Measurements from ENCODE around the gene PNPLA6. TPM values are rescaled to one million over a fixed set of nuclear protein-coding genes. Genes with fewer than 3 reads are reported as not detected.

PNPLA6 gene
- total and polyA plus RNA-seq, 9 of the 15 experiments (the other 6 are each of a cell fraction or from before 2014, with no cell fraction given): 0.07 to 30.2 (median 8.3) TPM

DNA sequence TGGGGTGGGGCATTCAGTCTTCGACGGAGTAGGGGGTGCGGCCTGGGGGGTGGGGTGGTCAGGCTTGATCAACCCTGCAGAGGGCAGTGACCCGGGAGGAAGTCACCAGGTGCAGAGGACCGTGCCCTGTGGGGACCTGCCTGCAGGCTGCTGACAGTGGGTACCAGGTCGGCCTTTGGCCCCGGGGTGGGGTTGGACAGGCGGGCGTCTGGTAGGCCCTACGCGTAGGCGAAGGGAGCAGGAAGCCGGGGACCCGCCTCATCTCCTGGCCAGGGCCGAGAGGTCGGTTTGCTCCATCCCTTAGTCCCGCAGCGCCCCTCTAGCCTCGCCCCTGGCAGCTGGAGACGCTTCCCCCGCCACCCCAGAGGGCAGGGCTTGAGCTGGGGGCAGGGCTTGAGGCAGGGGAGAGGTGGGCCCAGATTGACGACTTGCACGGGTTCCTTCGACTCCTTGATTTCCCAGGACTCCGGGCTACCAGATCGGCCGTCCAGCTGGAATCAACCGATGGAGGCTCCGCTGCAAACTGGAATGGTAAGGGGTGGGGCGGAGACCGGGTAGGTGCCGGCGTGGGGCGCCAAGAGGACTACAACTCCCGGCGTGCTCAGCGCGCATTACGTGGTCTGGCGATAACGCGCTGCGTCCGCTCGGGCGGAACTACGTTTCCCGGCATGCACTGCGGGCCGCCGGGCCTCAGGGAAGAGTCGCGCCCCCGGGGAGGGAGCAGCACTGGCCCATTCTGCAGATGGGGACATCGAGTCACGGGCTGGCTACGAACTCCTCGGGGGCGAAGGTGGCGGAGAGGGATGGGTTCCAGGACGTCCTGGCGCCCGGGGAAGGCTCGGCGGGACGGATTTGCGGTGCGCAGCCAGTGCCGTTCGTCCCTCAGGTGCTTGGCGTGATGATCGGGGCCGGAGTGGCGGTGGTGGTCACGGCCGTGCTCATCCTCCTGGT, at the start of gene PNPLA6 (continued):
- TF ChIP-seq, protein P1, sequence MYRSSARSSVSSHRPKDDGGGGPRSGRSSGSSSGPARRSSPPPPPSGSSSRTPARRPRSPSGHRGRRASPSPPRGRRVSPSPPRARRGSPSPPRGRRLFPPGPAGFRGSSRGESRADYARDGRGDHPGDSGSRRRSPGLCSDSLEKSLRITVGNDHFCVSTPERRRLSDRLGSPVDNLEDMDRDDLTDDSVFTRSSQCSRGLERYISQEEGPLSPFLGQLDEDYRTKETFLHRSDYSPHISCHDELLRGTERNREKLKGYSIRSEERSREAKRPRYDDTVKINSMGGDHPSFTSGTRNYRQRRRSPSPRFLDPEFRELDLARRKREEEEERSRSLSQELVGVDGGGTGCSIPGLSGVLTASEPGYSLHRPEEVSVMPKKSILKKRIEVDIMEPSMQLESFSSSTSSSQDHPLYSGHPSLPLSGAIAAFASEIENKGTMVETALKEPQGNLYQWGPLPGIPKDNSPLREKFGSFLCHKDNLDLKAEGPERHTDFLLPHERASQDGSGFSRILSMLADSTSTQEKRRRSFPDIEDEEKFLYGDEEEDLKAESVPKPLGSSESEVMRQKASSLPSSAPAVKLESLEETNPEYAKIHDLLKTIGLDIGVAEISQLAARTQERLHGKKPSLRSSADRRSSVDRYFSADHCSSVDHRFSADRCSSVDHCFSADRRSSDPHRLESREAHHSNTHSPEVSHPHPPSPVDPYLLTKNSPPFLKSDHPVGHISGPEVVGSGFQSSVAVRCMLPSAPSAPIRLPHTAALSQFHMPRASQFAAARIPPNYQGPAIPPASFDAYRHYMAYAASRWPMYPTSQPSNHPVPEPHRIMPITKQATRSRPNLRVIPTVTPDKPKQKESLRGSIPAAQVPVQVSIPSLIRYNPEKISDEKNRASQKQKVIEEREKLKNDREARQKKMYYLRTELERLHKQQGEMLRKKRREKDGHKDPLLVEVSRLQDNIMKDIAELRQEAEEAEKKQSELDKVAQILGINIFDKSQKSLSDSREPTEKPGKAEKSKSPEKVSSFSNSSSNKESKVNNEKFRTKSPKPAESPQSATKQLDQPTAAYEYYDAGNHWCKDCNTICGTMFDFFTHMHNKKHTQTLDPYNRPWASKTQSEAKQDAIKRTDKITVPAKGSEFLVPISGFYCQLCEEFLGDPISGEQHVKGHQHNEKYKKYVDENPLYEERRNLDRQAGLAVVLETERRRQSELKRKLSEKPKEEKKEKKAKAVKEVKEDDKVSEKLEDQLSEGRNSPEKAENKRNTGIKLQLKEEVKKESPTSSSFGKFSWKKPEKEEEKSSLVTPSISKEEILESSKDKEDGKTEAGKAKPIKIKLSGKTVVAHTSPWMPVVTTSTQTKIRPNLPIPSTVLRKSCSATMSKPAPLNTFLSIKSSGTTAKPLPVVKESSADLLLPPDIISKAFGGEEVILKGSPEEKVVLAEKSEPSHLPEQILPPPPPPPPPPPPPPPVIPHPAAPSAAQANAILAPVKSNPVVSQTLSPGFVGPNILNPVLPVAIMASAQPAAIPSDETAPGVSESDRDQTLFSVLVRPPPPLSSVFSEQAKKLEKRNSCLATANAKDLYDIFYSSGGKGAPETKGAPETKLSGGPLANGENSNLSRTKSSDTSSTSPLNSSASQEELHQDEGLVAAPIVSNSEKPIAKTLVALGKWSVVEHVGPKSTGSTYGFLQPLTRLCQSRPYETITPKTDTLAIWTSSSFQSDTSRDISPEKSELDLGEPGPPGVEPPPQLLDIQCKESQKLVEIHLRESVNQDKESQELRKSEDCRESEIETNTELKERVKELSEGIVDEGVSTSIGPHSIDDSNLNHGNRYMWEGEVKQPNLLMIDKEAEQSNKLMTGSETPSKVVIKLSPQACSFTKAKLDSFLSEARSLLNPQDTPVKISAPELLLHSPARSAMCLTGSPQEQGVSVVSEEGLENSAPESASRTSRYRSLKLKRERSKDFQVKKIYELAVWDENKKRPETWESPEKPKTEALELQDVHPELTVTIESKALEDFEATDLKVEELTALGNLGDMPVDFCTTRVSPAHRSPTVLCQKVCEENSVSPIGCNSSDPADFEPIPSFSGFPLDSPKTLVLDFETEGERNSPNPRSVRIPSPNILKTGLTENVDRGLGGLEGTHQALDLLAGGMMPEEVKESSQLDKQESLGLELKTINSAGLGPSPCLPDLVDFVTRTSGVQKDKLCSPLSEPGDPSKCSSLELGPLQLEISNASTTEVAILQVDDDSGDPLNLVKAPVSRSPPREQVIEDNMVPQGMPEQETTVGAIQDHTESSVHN (IDR thresholded peaks at IDR 0.05; ENCODE audit: borderline replicate concordance in 1 of 2, low read depth in 1 of 2): no peak
- no peak for TF ChIP-seq ZNF253 (CRISPR knock-in tag; conservative IDR thresholded peaks at IDR 0.05)
- TF ChIP-seq ZC3H8 (IDR thresholded peaks at IDR 0.05): no peak
- peak; percentile 78 for TF ChIP-seq ZNF121 (CRISPR knock-in tag; conservative IDR thresholded peaks at IDR 0.05)
- no peak for TF ChIP-seq PHF21A (IDR thresholded peaks at IDR 0.05; ENCODE audit: borderline replicate concordance, low read depth)
- TF ChIP-seq SAP30 (IDR thresholded peaks at IDR 0.05; ENCODE audit: borderline replicate concordance, insufficient read depth, low read depth, low read length, poor library complexity, severe bottlenecking): peak; percentile 57
- no peak for TF ChIP-seq MYNN (IDR thresholded peaks at IDR 0.05)
- TF ChIP-seq MYNN (CRISPR knock-in tag; IDR thresholded peaks at IDR 0.05): no peak
- TF ChIP-seq HEY1 (CRISPR knock-in tag; IDR thresholded peaks at IDR 0.05; ENCODE audit: borderline replicate concordance): no peak
- TF ChIP-seq, protein P2, sequence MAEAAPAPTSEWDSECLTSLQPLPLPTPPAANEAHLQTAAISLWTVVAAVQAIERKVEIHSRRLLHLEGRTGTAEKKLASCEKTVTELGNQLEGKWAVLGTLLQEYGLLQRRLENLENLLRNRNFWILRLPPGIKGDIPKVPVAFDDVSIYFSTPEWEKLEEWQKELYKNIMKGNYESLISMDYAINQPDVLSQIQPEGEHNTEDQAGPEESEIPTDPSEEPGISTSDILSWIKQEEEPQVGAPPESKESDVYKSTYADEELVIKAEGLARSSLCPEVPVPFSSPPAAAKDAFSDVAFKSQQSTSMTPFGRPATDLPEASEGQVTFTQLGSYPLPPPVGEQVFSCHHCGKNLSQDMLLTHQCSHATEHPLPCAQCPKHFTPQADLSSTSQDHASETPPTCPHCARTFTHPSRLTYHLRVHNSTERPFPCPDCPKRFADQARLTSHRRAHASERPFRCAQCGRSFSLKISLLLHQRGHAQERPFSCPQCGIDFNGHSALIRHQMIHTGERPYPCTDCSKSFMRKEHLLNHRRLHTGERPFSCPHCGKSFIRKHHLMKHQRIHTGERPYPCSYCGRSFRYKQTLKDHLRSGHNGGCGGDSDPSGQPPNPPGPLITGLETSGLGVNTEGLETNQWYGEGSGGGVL (CRISPR knock-in tag; IDR thresholded peaks at IDR 0.05): no peak
- TF ChIP-seq, protein P3, sequence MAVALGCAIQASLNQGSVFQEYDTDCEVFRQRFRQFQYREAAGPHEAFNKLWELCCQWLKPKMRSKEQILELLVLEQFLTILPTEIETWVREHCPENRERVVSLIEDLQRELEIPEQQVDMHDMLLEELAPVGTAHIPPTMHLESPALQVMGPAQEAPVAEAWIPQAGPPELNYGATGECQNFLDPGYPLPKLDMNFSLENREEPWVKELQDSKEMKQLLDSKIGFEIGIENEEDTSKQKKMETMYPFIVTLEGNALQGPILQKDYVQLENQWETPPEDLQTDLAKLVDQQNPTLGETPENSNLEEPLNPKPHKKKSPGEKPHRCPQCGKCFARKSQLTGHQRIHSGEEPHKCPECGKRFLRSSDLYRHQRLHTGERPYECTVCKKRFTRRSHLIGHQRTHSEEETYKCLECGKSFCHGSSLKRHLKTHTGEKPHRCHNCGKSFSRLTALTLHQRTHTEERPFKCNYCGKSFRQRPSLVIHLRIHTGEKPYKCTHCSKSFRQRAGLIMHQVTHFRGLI (CRISPR knock-in tag; IDR thresholded peaks at IDR 0.05): no peak
